Lower leg skin (tissue), 4 donors: ENCODE data around the gene VPS26C. TPM values are rescaled to one million over a fixed set of nuclear protein-coding genes. Genes with fewer than 3 reads are reported as not detected.
A peak's percentile ranks its signal among the peaks of the same experiment; 100 is the strongest.

Experiments
- DNase-seq, 2 donors: peaks; one replicate each; pipeline ENCODE4 v3.0.0-alpha.2; 2019; ENCODE audit warnings: low spot score in 2 of 2
- H3K4me3 ChIP-seq: fragments of 200-600 bp; sonication (generic); 2 replicates; pipeline ENCODE4 v1.5.1; 2017; ENCODE audit warnings: mild to moderate bottlenecking, low read depth; ENCODE audit not compliant: poor library complexity, severe bottlenecking
- POLR2A ChIP-seq, 2 donors: fragments of 450-650 bp; IDR thresholded peaks; one replicate each; pipeline ENCODE4 v1.6.1; 2016 to 2017; ENCODE audit warnings: antibody characterized with exemption in 2 of 2, mild to moderate bottlenecking in 1 of 2, moderate library complexity in 1 of 2
- WGBS, 2 donors: methylation state at CpG; one replicate each; pipeline ENCODE4 v1.1.5; 2018; 5-methylcytosine and 5-hydroxymethylcytosine counted together
- intact Hi-C: fragments of 100-400 bp; cut with DNase I; formaldehyde crosslinking; loops from one replicate; pipeline ENCODE4 v1.15.0; 2023; ENCODE audit warnings: low total_unique reads
- total RNA-seq, 4 donors: library from RNA; depleted of rRNA; stranded (reverse); fragments of >200 nt; gene quantifications; one replicate each; pipeline ENCODE4 v1.1.0, GENCODE V29; 2016
- TF ChIP-seq, protein P1 (sequence below), 3 donors: fragments of 450-650 bp; IDR thresholded peaks; one replicate each; pipeline ENCODE4 v1.5.1; 2016; ENCODE audit warnings: antibody characterized with exemption in 3 of 3, mild to moderate bottlenecking in 3 of 3, moderate library complexity in 2 of 3

The VPS26C gene
- total RNA-seq, 4 donors from 2014 or later, result 40.8 to 69.9 (median 49.2) TPM

DNA sequence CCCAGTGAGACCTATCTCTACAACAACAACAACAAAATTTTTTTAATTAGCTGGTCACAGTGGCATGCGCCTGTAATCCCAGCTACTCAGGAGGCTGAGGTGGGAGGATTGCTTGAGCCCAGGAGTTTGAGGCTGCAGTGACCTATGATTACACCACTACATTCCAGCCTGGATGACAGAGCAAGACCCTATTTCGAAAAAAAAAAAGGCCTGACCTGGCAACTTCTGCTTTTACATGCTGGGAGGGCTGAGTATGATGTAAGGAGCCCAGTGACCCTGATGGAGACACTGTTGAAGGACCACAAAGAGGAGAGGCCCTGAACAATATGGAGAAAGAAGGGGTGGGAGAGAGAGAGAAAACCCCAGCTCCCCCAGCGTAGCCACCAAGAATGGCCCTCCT lies 9.2 kb upstream of the VPS26C start:
- 89% methylated on average over 3 of the region's 3 CpGs for WGBS, 2 donors
- intact Hi-C loops, result no loop called here

DNA sequence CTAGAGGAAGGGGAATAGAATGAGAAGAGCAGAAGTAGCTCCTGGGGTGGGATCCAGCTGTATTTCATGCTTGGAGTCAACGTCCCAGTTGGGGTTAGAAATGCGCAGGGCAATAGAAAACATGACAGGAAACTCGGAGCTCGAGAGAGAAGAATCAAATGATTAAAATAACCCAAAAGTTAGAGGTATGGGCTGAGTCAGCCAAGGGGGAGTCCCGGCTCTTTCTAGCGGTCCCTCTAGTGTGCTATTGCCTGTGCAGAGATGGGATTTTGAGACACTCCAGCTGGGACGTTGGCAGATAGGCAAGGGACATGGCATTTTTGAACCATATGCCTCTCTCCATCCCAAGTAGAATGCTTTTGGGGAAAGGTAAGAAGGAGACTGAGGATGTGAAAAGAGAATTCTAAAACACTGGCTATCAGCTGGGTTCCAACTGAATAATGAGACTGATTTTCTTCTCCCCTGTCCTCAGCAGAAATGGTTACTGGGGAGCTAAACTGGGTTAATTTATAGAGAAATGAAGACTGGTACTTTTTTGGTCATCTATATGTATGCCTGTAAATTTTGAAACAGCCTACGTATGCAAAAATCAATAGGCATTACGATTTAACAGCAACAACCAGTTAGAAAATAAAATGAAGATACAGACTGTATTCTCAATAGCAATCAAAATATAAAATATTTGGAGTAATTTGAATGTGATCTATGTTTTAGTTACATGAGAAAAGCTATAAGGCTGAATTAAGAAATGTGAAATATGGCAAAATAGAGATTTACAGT lies 7.0 kb upstream of the VPS26C start:
- peak in 1 of 2 donors; percentile 28 for DNase-seq
- 51 to 52% methylated on average over 9 of the region's 9 CpGs for WGBS, 2 donors
- intact Hi-C loops, result no loop called here
- no peak for TF ChIP-seq POLR2A (IDR thresholded peaks at IDR 0.05)
- TF ChIP-seq, protein P1, sequence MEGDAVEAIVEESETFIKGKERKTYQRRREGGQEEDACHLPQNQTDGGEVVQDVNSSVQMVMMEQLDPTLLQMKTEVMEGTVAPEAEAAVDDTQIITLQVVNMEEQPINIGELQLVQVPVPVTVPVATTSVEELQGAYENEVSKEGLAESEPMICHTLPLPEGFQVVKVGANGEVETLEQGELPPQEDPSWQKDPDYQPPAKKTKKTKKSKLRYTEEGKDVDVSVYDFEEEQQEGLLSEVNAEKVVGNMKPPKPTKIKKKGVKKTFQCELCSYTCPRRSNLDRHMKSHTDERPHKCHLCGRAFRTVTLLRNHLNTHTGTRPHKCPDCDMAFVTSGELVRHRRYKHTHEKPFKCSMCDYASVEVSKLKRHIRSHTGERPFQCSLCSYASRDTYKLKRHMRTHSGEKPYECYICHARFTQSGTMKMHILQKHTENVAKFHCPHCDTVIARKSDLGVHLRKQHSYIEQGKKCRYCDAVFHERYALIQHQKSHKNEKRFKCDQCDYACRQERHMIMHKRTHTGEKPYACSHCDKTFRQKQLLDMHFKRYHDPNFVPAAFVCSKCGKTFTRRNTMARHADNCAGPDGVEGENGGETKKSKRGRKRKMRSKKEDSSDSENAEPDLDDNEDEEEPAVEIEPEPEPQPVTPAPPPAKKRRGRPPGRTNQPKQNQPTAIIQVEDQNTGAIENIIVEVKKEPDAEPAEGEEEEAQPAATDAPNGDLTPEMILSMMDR (IDR thresholded peaks at IDR 0.05), result no peak
- no peak overlapping the region for H3K4me3 ChIP-seq

More for the DNA sequence above, 9.2 kb upstream of the VPS26C start:
- DNase-seq, result no peak
- TF ChIP-seq, protein P1 (IDR thresholded peaks at IDR 0.05), result no peak
- no peak for TF ChIP-seq POLR2A (IDR thresholded peaks at IDR 0.05)
- H3K4me3 ChIP-seq, result no peak overlapping the region

DNA sequence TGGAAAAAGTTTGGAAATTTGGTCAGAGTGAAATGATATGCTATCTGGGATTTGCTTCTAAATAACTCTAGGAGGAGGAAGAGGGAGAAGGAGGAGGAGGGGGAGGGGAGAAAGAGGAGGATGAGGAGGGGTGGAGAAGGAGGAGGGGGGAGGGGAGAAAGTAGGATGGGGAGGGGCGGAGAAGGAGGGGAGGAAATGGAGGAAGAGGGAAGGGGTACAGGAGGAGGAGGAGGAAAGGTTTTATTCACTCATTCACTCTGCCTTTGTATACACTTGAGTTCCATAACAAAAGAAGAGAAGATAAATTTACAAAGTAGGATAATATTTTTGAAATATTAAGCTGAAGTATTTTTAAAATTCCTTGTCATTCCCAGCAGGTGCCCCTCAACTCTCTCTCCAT lies 6.3 kb upstream of the VPS26C start:
- intact Hi-C loops, result no loop called here
- 21 to 75% methylated on average over 1 of the region's 1 CpG for WGBS, 2 donors
- H3K4me3 ChIP-seq, result no peak overlapping the region
- no peak for DNase-seq
- TF ChIP-seq, protein P1 (IDR thresholded peaks at IDR 0.05), result no peak

DNA sequence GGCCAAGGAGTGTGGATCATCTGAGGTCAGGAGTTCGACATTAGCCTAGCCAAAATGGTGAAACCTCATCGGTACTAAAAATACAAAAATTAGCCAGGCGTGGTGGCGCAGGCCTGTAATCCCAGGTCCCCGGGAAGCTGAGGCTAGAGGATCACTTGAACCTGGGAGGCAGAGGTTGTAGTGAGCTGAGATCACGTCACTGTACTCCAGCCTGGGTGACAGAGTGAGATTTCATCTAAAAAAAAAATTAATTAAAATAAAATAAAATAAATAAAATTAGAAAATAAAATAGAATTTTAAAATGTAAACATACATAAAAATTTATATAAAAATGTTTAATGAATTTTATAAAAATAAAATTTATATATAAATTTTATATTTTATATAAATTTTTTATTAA lies 5.8 kb upstream of the VPS26C start:
- intact Hi-C loops, result no loop called here

DNA sequence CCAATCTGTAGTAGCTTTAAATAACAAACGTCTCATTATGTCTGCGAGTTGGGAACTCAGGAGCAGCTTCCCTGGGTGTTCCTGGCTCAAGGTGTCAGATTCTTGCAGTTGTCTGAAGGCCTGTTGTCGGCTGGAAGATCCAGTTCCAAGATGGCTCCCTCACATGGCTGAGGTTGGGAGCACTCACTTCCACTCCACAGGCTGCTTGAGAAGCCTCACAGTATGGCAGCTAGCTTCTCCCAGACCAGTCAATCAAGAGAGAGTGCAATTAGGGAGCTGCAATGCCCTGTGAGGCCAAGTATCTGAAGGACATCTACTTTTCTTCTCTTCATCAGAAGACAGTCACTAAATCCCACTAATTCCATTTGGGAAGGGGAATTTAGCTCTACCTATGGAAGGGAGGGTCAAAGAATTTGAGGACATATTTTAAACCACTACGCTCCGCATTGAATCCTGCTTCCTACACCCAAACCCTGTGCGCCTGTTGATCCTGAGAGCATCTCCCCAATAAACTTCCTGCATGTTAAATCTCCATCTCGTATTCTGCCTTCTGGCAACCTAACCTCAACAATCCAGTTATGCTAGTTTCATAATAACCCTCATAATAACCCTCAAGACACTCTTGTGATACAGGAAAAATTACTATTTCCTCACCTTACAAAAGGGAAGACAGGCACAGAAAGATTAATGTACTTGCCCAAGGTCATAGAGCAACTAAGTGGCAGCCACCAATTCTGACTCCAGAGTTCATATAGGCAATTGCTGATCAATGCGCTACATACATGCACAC lies 3.6 kb upstream of the VPS26C start:
- intact Hi-C loops, result no loop called here
- TF ChIP-seq, protein P1 (IDR thresholded peaks at IDR 0.05), result no peak
- no peak for TF ChIP-seq POLR2A (IDR thresholded peaks at IDR 0.05)
- whole genome bisulfite sequencing, 2 donors, result 68 to 69% methylated on average over 8 of the region's 8 CpGs
- no peak for DNase-seq
- H3K4me3 ChIP-seq, result no peak overlapping the region

More for the DNA sequence above, 5.8 kb upstream of the VPS26C start:
- 95 to 96% methylated on average over 6 of the region's 6 CpGs for WGBS, 2 donors
- TF ChIP-seq POLR2A (IDR thresholded peaks at IDR 0.05), result no peak
- TF ChIP-seq, protein P1 (IDR thresholded peaks at IDR 0.05), result no peak
- no peak for DNase-seq
- no peak overlapping the region for H3K4me3 ChIP-seq
